Measurements from ENCODE around the gene SH3TC1.
A peak's percentile ranks its signal among the peaks of the same experiment; 100 is the strongest.

The SH3TC1 gene

GRCh38 chr4:8270418-8270771 is 71.3 kb downstream of the SH3TC1 start:
- H3K4me3 ChIP-seq (replicated peaks; ENCODE audit: insufficient read depth, low read length): no peak overlapping the region
- H3K27ac ChIP-seq (replicated peaks): no peak overlapping the region
- no peak for TF ChIP-seq REST (IDR thresholded peaks at IDR 0.05; ENCODE audit: insufficient replicate concordance, low read depth)
- TF ChIP-seq POLR2AphosphoS5 (IDR thresholded peaks at IDR 0.05; ENCODE audit: low read depth): no peak
- TF ChIP-seq CTCF (IDR thresholded peaks at IDR 0.05; ENCODE audit: insufficient read depth, low read length): no peak
- TF ChIP-seq GABPA (IDR thresholded peaks at IDR 0.05; ENCODE audit: low read depth): no peak
- TF ChIP-seq SPI1 (IDR thresholded peaks at IDR 0.05; ENCODE audit: borderline replicate concordance, low read depth): no peak

GRCh38 chr4:8270912-8271815 is 72.1 kb downstream of the SH3TC1 start:
- DNase-seq (ENCODE audit: low read depth in 1 of 2, low spot score in 1 of 2): peak in 1 of 2 experiments; percentile 34
- no peak for TF ChIP-seq SPI1 (IDR thresholded peaks at IDR 0.05; ENCODE audit: borderline replicate concordance, low read depth)
- TF ChIP-seq CTCF (IDR thresholded peaks at IDR 0.05; ENCODE audit: insufficient read depth, low read length): no peak
- TF ChIP-seq GABPA (IDR thresholded peaks at IDR 0.05; ENCODE audit: low read depth): no peak
- no peak for TF ChIP-seq POLR2AphosphoS5 (IDR thresholded peaks at IDR 0.05; ENCODE audit: low read depth)
- no peak for TF ChIP-seq REST (IDR thresholded peaks at IDR 0.05; ENCODE audit: insufficient replicate concordance, low read depth)
- peaks cover 9% of the 10 kb centered on the region for H3K27me3 ChIP-seq (ENCODE audit: insufficient read depth, poor library complexity, severe bottlenecking)
- no peak overlapping the region for H3K27ac ChIP-seq (replicated peaks)
- no peak overlapping the region for H3K4me3 ChIP-seq (replicated peaks; ENCODE audit: insufficient read depth, low read length)

More at GRCh38 chr4:8270418-8270771, 71.3 kb downstream of the SH3TC1 start:
- H3K27me3 ChIP-seq (ENCODE audit: insufficient read depth, poor library complexity, severe bottlenecking): peaks cover 9% of the 10 kb centered on the region
- no peak for DNase-seq (ENCODE audit: low read depth in 1 of 2, low spot score in 1 of 2)

GRCh38 chr4:8271821-8272220 is 72.7 kb downstream of the SH3TC1 start:
- TF ChIP-seq REST (IDR thresholded peaks at IDR 0.05; ENCODE audit: insufficient replicate concordance, low read depth): no peak
- no peak for TF ChIP-seq POLR2AphosphoS5 (IDR thresholded peaks at IDR 0.05; ENCODE audit: low read depth)
- TF ChIP-seq CTCF (IDR thresholded peaks at IDR 0.05; ENCODE audit: insufficient read depth, low read length): no peak
- no peak for TF ChIP-seq SPI1 (IDR thresholded peaks at IDR 0.05; ENCODE audit: borderline replicate concordance, low read depth)
- TF ChIP-seq GABPA (IDR thresholded peaks at IDR 0.05; ENCODE audit: low read depth): no peak
- no peak for DNase-seq (ENCODE audit: low read depth in 1 of 2, low spot score in 1 of 2)
- no peak overlapping the region for H3K4me3 ChIP-seq (replicated peaks; ENCODE audit: insufficient read depth, low read length)
- H3K27me3 ChIP-seq (ENCODE audit: insufficient read depth, poor library complexity, severe bottlenecking): peaks cover 9% of the 10 kb centered on the region
- H3K27ac ChIP-seq (replicated peaks): no peak overlapping the region
